Activated CD4-positive, alpha-beta memory T cell treated with anti-CD3 and anti-CD28 coated beads for 36 hours (primary cell): ENCODE measurements around the gene ATP6V0E1. TPM values are rescaled to one million over a fixed set of nuclear protein-coding genes. Genes with fewer than 3 reads are reported as not detected.

Source experiments
- CTCF ChIA-PET: fragments of 350-600 bp; sonication (Branson Sonifier 250); formaldehyde crosslinking; loops from one replicate; lab custom pipeline; 2021; ENCODE audit warnings: antibody characterized with exemption, inconsistent platforms; lab: Charles Lee
- POLR2A ChIA-PET: fragments of 350-600 bp; sonication (Branson Sonifier 250); formaldehyde crosslinking; loops from one replicate; lab custom pipeline; 2021; ENCODE audit warnings: antibody characterized with exemption; lab: Charles Lee
- DNase-seq: peaks from one replicate; pipeline ENCODE4 v3.0.0-alpha.2; 2020
- H3K27ac Mint-ChIP-seq: one replicate; pipeline ENCODE4 v1.8.0; 2021; ENCODE audit warnings: mixed read lengths
- H3K27me3 Mint-ChIP-seq: one replicate; pipeline ENCODE4 v1.8.0; 2021; ENCODE audit warnings: mixed read lengths
- H3K36me3 Mint-ChIP-seq: one replicate; pipeline ENCODE4 v1.8.0; 2021; ENCODE audit warnings: mixed read lengths
- H3K4me1 Mint-ChIP-seq: one replicate; pipeline ENCODE4 v1.8.0; 2021; ENCODE audit warnings: low read depth, mixed read lengths
- H3K4me3 Mint-ChIP-seq: one replicate; pipeline ENCODE4 v1.8.0; 2021; ENCODE audit warnings: mild to moderate bottlenecking, mixed read lengths
- H3K9me3 Mint-ChIP-seq: one replicate; pipeline ENCODE4 v1.8.0; 2021; ENCODE audit warnings: mixed read lengths
- intact Hi-C: fragments of 100-400 bp; cut with micrococcal nuclease; formaldehyde crosslinking; loops from one replicate; pipeline ENCODE4 v1.15.1; 2023
- total RNA-seq, 2 experiments: library from RNA; stranded (reverse); gene quantifications; one replicate each; pipeline ENCODE4 v1.2.3, GENCODE V29; 2021

The ATP6V0E1 gene
- total RNA-seq, 2 experiments from 2014 or later, result 116 to 121 TPM

- H3K9me3 Mint-ChIP-seq, result no peaks in the 10 kb centered on the region
- no peak overlapping the region for H3K27ac Mint-ChIP-seq
- ChIA-PET CTCF (no interaction called here), POLR2A (no interaction called here)
- DNase-seq, result no peak
- H3K36me3 Mint-ChIP-seq, result peaks cover 6% of the 10 kb centered on the region
- no peak overlapping the region for H3K4me3 Mint-ChIP-seq
- H3K27me3 Mint-ChIP-seq, result no peaks in the 10 kb centered on the region
- intact Hi-C loops, result no loop called here
- H3K4me1 Mint-ChIP-seq, result no peaks in the 10 kb centered on the region
Measured at GRCh38 chr5:172945151-172945550, 38.4 kb upstream of the ATP6V0E1 start.

GRCh38 chr5:172946146-172946545, 37.4 kb upstream of the ATP6V0E1 start:
- CTCF ChIA-PET, result interaction anchor here (1.9 kb wide), 1 partner anchor 233 kb away, joined by 5 read pairs; no protein-coding TSS in a partner anchor
- DNase-seq, result no peak
- Mint-ChIP-seq H3K36me3 (peaks cover 6% of the 10 kb centered on the region), H3K9me3 (no peaks in the 10 kb centered on the region), H3K27ac (no peak overlapping the region), H3K27me3 (no peaks in the 10 kb centered on the region), H3K4me1 (no peaks in the 10 kb centered on the region), H3K4me3 (no peak overlapping the region)
- intact Hi-C loops, result no loop called here
- POLR2A ChIA-PET, result no interaction called here

- H3K36me3 Mint-ChIP-seq, result peaks cover 9% of the 10 kb centered on the region
- no peak for DNase-seq
- H3K27me3 Mint-ChIP-seq, result no peaks in the 10 kb centered on the region
- POLR2A ChIA-PET, result interaction anchor here (0.6 kb wide), 1 partner anchor 20 kb away, joined by 3 read pairs; no protein-coding TSS in a partner anchor
- H3K4me1 Mint-ChIP-seq, result no peaks in the 10 kb centered on the region
- CTCF ChIA-PET, result interaction anchor here (1.2 kb wide), 1 partner anchor 16 kb away, joined by 3 read pairs; no protein-coding TSS in a partner anchor
- intact Hi-C loops, result no loop called here
- no peak overlapping the region for H3K27ac Mint-ChIP-seq
- no peak overlapping the region for H3K4me3 Mint-ChIP-seq
- no peaks in the 10 kb centered on the region for H3K9me3 Mint-ChIP-seq
Measured at GRCh38 chr5:172949426-172949825, 34.1 kb upstream of the ATP6V0E1 start.

GRCh38 chr5:172950176-172950965, 33.2 kb upstream of the ATP6V0E1 start:
- CTCF ChIA-PET, result interaction anchor here (1.1 kb wide), 1 partner anchor 236 kb away, joined by 4 read pairs; no protein-coding TSS in a partner anchor
- H3K27me3 Mint-ChIP-seq, result no peaks in the 10 kb centered on the region
- no peak for DNase-seq
- POLR2A ChIA-PET, result no interaction called here
- intact Hi-C loops, result no loop called here
- no peak overlapping the region for H3K27ac Mint-ChIP-seq
- no peaks in the 10 kb centered on the region for H3K4me1 Mint-ChIP-seq
- peaks cover 9% of the 10 kb centered on the region for H3K36me3 Mint-ChIP-seq
- H3K4me3 Mint-ChIP-seq, result no peak overlapping the region
- no peaks in the 10 kb centered on the region for H3K9me3 Mint-ChIP-seq

- Mint-ChIP-seq H3K9me3 (no peaks in the 10 kb centered on the region), H3K27ac (no peak overlapping the region), H3K27me3 (no peaks in the 10 kb centered on the region), H3K4me1 (no peaks in the 10 kb centered on the region), H3K4me3 (no peak overlapping the region), H3K36me3 (peaks cover 9% of the 10 kb centered on the region)
- no peak for DNase-seq
- intact Hi-C loops, result no loop called here
- CTCF ChIA-PET, result no interaction called here
- POLR2A ChIA-PET, result no interaction called here
Measured at GRCh38 chr5:172951371-172952033, 32.1 kb upstream of the ATP6V0E1 start.

GRCh38 chr5:172952034-172952511, 31.5 kb upstream of the ATP6V0E1 start:
- Mint-ChIP-seq H3K9me3 (no peaks in the 10 kb centered on the region), H3K27me3 (no peaks in the 10 kb centered on the region), H3K4me1 (no peaks in the 10 kb centered on the region), H3K4me3 (no peak overlapping the region), H3K36me3 (peaks cover 9% of the 10 kb centered on the region), H3K27ac (no peak overlapping the region)
- ChIA-PET CTCF (no interaction called here), POLR2A (no interaction called here)
- intact Hi-C loops, result no loop called here
- DNase-seq, result no peak

- intact Hi-C loops, result no loop called here
- ChIA-PET CTCF (interaction anchor here (0.9 to 1.6 kb wide), 5 partner anchors 21 to 278 kb away, joined by 3 to 5 read pairs (median 4); no protein-coding TSS in a partner anchor), POLR2A (no interaction called here)
- H3K27ac Mint-ChIP-seq, result no peak overlapping the region
- H3K36me3 Mint-ChIP-seq, result peaks cover 4% of the 10 kb centered on the region
- H3K9me3 Mint-ChIP-seq, result no peaks in the 10 kb centered on the region
- no peaks in the 10 kb centered on the region for H3K27me3 Mint-ChIP-seq
- no peak overlapping the region for H3K4me3 Mint-ChIP-seq
- DNase-seq, result no peak
- no peaks in the 10 kb centered on the region for H3K4me1 Mint-ChIP-seq
Measured at GRCh38 chr5:172953776-172954675, 29.5 kb upstream of the ATP6V0E1 start.

GRCh38 chr5:172954751-172955159, 28.8 kb upstream of the ATP6V0E1 start:
- H3K36me3 Mint-ChIP-seq, result peaks cover 4% of the 10 kb centered on the region
- POLR2A ChIA-PET, result no interaction called here
- H3K4me3 Mint-ChIP-seq, result no peak overlapping the region

GRCh38 chr5:172956228-172956627, 27.3 kb upstream of the ATP6V0E1 start:
- Mint-ChIP-seq H3K9me3 (no peaks in the 10 kb centered on the region), H3K27me3 (no peaks in the 10 kb centered on the region), H3K27ac (no peak overlapping the region), H3K36me3 (peaks cover 4% of the 10 kb centered on the region), H3K4me1 (peaks cover 13% of the 10 kb centered on the region), H3K4me3 (no peak overlapping the region)
- ChIA-PET CTCF (no interaction called here), POLR2A (no interaction called here)
- intact Hi-C loops, result no loop called here
- DNase-seq, result no peak

More at GRCh38 chr5:172954751-172955159, 28.8 kb upstream of the ATP6V0E1 start:
- CTCF ChIA-PET, result interaction anchor here (1.3 kb wide), 1 partner anchor 22 kb away, joined by 4 read pairs; no protein-coding TSS in a partner anchor
- no peak for DNase-seq
- Mint-ChIP-seq H3K27me3 (no peaks in the 10 kb centered on the region), H3K27ac (no peak overlapping the region), H3K9me3 (no peaks in the 10 kb centered on the region), H3K4me1 (peaks cover 1% of the 10 kb centered on the region)
- intact Hi-C loops, result no loop called here

- Mint-ChIP-seq H3K27me3 (no peaks in the 10 kb centered on the region), H3K4me3 (no peak overlapping the region), H3K4me1 (peaks cover 18% of the 10 kb centered on the region), H3K9me3 (no peaks in the 10 kb centered on the region), H3K36me3 (peaks cover 4% of the 10 kb centered on the region), H3K27ac (no peak overlapping the region)
- ChIA-PET CTCF (no interaction called here), POLR2A (no interaction called here)
- DNase-seq, result no peak
- intact Hi-C loops, result no loop called here
Measured at GRCh38 chr5:172956936-172957335, 26.6 kb upstream of the ATP6V0E1 start.

GRCh38 chr5:172957458-172957857, 26.1 kb upstream of the ATP6V0E1 start:
- H3K4me3 Mint-ChIP-seq, result no peak overlapping the region
- ChIA-PET POLR2A (no interaction called here), CTCF (no interaction called here)
- no peaks in the 10 kb centered on the region for H3K27me3 Mint-ChIP-seq
- H3K36me3 Mint-ChIP-seq, result peaks cover 4% of the 10 kb centered on the region
- DNase-seq, result no peak
- intact Hi-C loops, result no loop called here
- no peaks in the 10 kb centered on the region for H3K9me3 Mint-ChIP-seq
- H3K4me1 Mint-ChIP-seq, result peaks cover 18% of the 10 kb centered on the region
- no peak overlapping the region for H3K27ac Mint-ChIP-seq
